Neural progenitor cell (in vitro differentiated cells): ENCODE measurements around the gene NEMP1. TPM values are rescaled to one million over a fixed set of nuclear protein-coding genes. Genes with fewer than 3 reads are reported as not detected.
"Not testable (repeated sequence)": the region's sequence is repeated elsewhere in the genome, so short reads cannot be mapped to it uniquely, and the experiment has no call there.

Experiments used
- DNase-seq: peaks from one replicate; pipeline ENCODE4 v3.0.0-alpha.2; 2016; ENCODE audit warnings: low spot score
- H2AFZ ChIP-seq: fragments of 200-600 bp; sonication (generic); replicated peaks from 2 replicates; pipeline ENCODE4 v1.6.1; 2016; ENCODE audit warnings: antibody characterized with exemption
- H3F3A ChIP-seq: fragments of 200-600 bp; sonication (generic); 2 replicates; pipeline ENCODE4 v1.6.1; 2016; ENCODE audit warnings: antibody characterized with exemption, low read depth
- H3K27ac ChIP-seq: fragments of 200-600 bp; sonication (generic); 2 replicates; pipeline ENCODE4 v1.5.1; 2016; ENCODE audit warnings: mild to moderate bottlenecking
- H3K27me3 ChIP-seq: fragments of 200-600 bp; sonication (generic); 2 replicates; pipeline ENCODE4 v1.6.1; 2016; ENCODE audit warnings: mild to moderate bottlenecking, moderate library complexity
- H3K36me3 ChIP-seq: fragments of 200-600 bp; sonication (generic); 2 replicates; pipeline ENCODE4 v1.5.1; 2016
- H3K4me1 ChIP-seq: fragments of 200-600 bp; sonication (generic); 2 replicates; pipeline ENCODE4 v1.6.1; 2016; ENCODE audit warnings: mixed run types
- H3K4me2 ChIP-seq: fragments of 200-600 bp; sonication (generic); 2 replicates; pipeline ENCODE4 v1.6.1; 2016
- H3K4me3 ChIP-seq: fragments of 200-600 bp; sonication (generic); 2 replicates; pipeline ENCODE4 v1.5.1; 2016
- H3K79me2 ChIP-seq: fragments of 200-600 bp; sonication (generic); 2 replicates; pipeline ENCODE4 v1.6.1; 2016; ENCODE audit warnings: low read depth
- H3K9ac ChIP-seq: fragments of 200-600 bp; sonication (generic); 2 replicates; pipeline ENCODE4 v1.6.1; 2016
- H3K9me3 ChIP-seq: fragments of 200-600 bp; sonication (generic); 2 replicates; pipeline ENCODE4 v1.5.1; 2016; ENCODE audit warnings: low read depth
- H4K20me1 ChIP-seq: fragments of 200-600 bp; sonication (generic); 2 replicates; pipeline ENCODE4 v1.6.1; 2016; ENCODE audit warnings: low read depth
- H3K27ac Mint-ChIP-seq: 3 replicates; pipeline ENCODE4 v1.8.0; 2021; ENCODE audit warnings: mixed read lengths
- H3K27me3 Mint-ChIP-seq: 2 replicates; pipeline ENCODE4 v1.8.0; 2022; ENCODE audit warnings: low read depth, mild to moderate bottlenecking, inconsistent platforms, moderate library complexity, mixed read lengths; ENCODE audit not compliant: insufficient read depth
- H3K36me3 Mint-ChIP-seq: 3 replicates; pipeline ENCODE4 v1.8.0; 2021; ENCODE audit warnings: mixed read lengths
- H3K4me1 Mint-ChIP-seq: 3 replicates; pipeline ENCODE4 v1.8.0; 2021; ENCODE audit warnings: mixed read lengths
- H3K4me3 Mint-ChIP-seq: 3 replicates; pipeline ENCODE4 v1.8.0; 2021; ENCODE audit warnings: mild to moderate bottlenecking, moderate library complexity, mixed read lengths
- H3K9me3 Mint-ChIP-seq: 3 replicates; pipeline ENCODE4 v1.8.0; 2020; ENCODE audit warnings: mixed read lengths
- EZH2 ChIP-seq: fragments of 200-600 bp; sonication (generic); IDR thresholded peaks from 2 replicates; pipeline ENCODE4 v1.6.1; 2017; ENCODE audit warnings: antibody characterized with exemption, mild to moderate bottlenecking, moderate library complexity
- EZH2phosphoT487 ChIP-seq: fragments of 200-600 bp; sonication (generic); IDR thresholded peaks from 2 replicates; pipeline ENCODE4 v1.6.1; 2017; ENCODE audit warnings: antibody characterized with exemption
- total RNA-seq: library from RNA; depleted of rRNA; stranded (reverse); fragments of >200 nt; gene quantifications from 2 replicates; pipeline ENCODE4 v1.2.3, GENCODE V29; 2015; ENCODE audit warnings: low replicate concordance
- TF ChIP-seq, protein P1 (sequence below): fragments of 200-600 bp; sonication (generic); IDR thresholded peaks from 2 replicates; pipeline ENCODE4 v1.5.1; 2017; ENCODE audit warnings: antibody characterized with exemption, mild to moderate bottlenecking

The NEMP1 gene
- total RNA-seq, 1 donor from 2014 or later = 72.0 TPM

- H3K4me1 Mint-ChIP-seq = peaks cover 9% of the 10 kb centered on the region
- peaks cover 9% of the 10 kb centered on the region for H3K27me3 Mint-ChIP-seq
- Histone ChIP-seq H3K4me2 (no peak overlapping the region), H3K79me2 (no peaks in the 10 kb centered on the region), H2AFZ (peak overlapping the region; percentile 60), H3K9ac (no peak overlapping the region), H3K4me3 (no peak overlapping the region), H3K27ac (no peak overlapping the region), H3K4me1 (peaks cover 13% of the 10 kb centered on the region), H3K27me3 (no peaks in the 10 kb centered on the region), H4K20me1 (no peaks in the 10 kb centered on the region), H3K36me3 (no peaks in the 10 kb centered on the region), H3F3A (peaks cover 7% of the 10 kb centered on the region), H3K9me3 (no peaks in the 10 kb centered on the region)
- no peak for DNase-seq
- H3K9me3 Mint-ChIP-seq = no peaks in the 10 kb centered on the region
- no peak overlapping the region for H3K27ac Mint-ChIP-seq
- no peaks in the 10 kb centered on the region for H3K36me3 Mint-ChIP-seq
- TF ChIP-seq EZH2 = no peak
- no peak for TF ChIP-seq EZH2phosphoT487
- TF ChIP-seq, protein P1, sequence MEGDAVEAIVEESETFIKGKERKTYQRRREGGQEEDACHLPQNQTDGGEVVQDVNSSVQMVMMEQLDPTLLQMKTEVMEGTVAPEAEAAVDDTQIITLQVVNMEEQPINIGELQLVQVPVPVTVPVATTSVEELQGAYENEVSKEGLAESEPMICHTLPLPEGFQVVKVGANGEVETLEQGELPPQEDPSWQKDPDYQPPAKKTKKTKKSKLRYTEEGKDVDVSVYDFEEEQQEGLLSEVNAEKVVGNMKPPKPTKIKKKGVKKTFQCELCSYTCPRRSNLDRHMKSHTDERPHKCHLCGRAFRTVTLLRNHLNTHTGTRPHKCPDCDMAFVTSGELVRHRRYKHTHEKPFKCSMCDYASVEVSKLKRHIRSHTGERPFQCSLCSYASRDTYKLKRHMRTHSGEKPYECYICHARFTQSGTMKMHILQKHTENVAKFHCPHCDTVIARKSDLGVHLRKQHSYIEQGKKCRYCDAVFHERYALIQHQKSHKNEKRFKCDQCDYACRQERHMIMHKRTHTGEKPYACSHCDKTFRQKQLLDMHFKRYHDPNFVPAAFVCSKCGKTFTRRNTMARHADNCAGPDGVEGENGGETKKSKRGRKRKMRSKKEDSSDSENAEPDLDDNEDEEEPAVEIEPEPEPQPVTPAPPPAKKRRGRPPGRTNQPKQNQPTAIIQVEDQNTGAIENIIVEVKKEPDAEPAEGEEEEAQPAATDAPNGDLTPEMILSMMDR = no peak
- H3K4me3 Mint-ChIP-seq = no peak overlapping the region
Observed at GRCh38 chr12:57027805-57028153, 50.8 kb downstream of the NEMP1 start.

DNA sequence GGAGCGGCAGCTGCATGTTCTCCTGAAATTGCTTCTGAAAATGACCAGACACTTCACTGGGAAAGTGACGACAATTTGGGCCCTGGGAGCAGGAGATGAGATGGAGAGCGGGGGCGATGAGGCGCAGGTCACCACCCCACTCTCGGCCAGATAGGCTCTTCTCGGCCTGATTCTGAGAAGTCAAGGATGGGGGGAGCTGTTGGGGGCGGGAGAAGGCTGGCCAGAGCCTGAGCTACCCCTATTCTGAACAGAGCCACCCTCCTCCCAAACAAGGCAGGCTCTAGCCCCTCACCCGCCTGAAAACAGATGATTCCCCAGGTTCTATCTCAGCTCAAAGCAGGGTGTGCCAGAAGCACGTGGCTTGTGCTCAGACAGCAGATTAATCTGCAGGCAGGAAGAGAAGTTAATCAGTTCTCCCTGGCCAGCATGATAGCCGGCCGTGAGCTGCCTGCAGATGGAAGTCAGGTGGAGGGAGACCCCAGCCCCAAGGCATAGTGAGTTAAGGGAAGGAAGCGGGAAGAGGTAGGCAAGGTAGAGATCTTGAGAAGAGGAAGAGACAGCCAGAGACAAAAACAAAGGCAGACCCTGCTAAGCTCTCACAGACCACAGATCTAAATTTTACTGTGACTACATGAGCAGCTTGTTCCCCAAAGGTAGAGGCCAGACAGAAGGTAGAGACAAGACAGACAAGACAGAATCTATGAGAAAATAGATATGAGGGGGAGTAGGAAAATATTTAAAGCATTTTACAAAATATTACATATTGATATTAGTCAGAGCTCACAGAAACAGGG lies 51.4 kb downstream of the NEMP1 start:
- H3K79me2 ChIP-seq = no peaks in the 10 kb centered on the region
- H3K9me3 ChIP-seq = no peaks in the 10 kb centered on the region
- H3K36me3 ChIP-seq = no peaks in the 10 kb centered on the region
- Mint-ChIP-seq H3K4me3 (no peak overlapping the region), H3K36me3 (no peaks in the 10 kb centered on the region), H3K4me1 (peaks cover 9% of the 10 kb centered on the region), H3K27me3 (peaks cover 12% of the 10 kb centered on the region), H3K9me3 (no peaks in the 10 kb centered on the region), H3K27ac (no peak overlapping the region)
- H3K27ac ChIP-seq = no peak overlapping the region
- no peak overlapping the region for H3K4me2 ChIP-seq
- H3K4me3 ChIP-seq = no peak overlapping the region
- H3F3A ChIP-seq = peaks cover 7% of the 10 kb centered on the region
- DNase-seq = no peak
- peaks cover 13% of the 10 kb centered on the region for H3K4me1 ChIP-seq
- no peak overlapping the region for H3K9ac ChIP-seq
- no peaks in the 10 kb centered on the region for H3K27me3 ChIP-seq
- TF ChIP-seq, protein P1 = no peak
- TF ChIP-seq EZH2phosphoT487 = no peak
- TF ChIP-seq EZH2 = no peak
- H2AFZ ChIP-seq = peak overlapping the region; percentile 60
- H4K20me1 ChIP-seq = no peaks in the 10 kb centered on the region

- H3K4me1 Mint-ChIP-seq = peaks cover 7% of the 10 kb centered on the region
- peaks cover 6% of the 10 kb centered on the region for H3K4me1 ChIP-seq
- H3K27ac ChIP-seq = no peak overlapping the region
- H3K9ac ChIP-seq = no peak overlapping the region
- peaks cover 11% of the 10 kb centered on the region for H3K27me3 Mint-ChIP-seq
- no peak overlapping the region for H2AFZ ChIP-seq
- H3F3A ChIP-seq = no peaks in the 10 kb centered on the region
- H3K9me3 Mint-ChIP-seq = no peaks in the 10 kb centered on the region
- H4K20me1 ChIP-seq = no peaks in the 10 kb centered on the region
- no peaks in the 10 kb centered on the region for H3K36me3 ChIP-seq
- H3K79me2 ChIP-seq = no peaks in the 10 kb centered on the region
- no peaks in the 10 kb centered on the region for H3K9me3 ChIP-seq
- H3K36me3 Mint-ChIP-seq = no peaks in the 10 kb centered on the region
- TF ChIP-seq EZH2 (no peak), EZH2phosphoT487 (no peak)
- H3K27me3 ChIP-seq = no peaks in the 10 kb centered on the region
- no peak overlapping the region for H3K27ac Mint-ChIP-seq
- no peak for DNase-seq
- no peak overlapping the region for H3K4me3 ChIP-seq
- H3K4me2 ChIP-seq = no peak overlapping the region
- H3K4me3 Mint-ChIP-seq = no peak overlapping the region
Observed at GRCh38 chr12:57025196-57025595, 53.4 kb downstream of the NEMP1 start.

- not testable (repeated sequence) for H3F3A ChIP-seq, DNase-seq, H3K36me3 Mint-ChIP-seq, H3K27ac Mint-ChIP-seq, H3K4me2 ChIP-seq, H3K9ac ChIP-seq, H3K36me3 ChIP-seq, H3K4me3 ChIP-seq, H4K20me1 ChIP-seq, H3K9me3 Mint-ChIP-seq, H3K27me3 ChIP-seq, H3K27ac ChIP-seq, H3K9me3 ChIP-seq, H2AFZ ChIP-seq, H3K4me1 Mint-ChIP-seq, H3K4me3 Mint-ChIP-seq, H3K79me2 ChIP-seq
- peaks cover 15% of the 10 kb centered on the region for H3K4me1 ChIP-seq
- H3K27me3 Mint-ChIP-seq = peaks cover 14% of the 10 kb centered on the region
Observed at GRCh38 chr12:57022324-57022723, 56.3 kb downstream of the NEMP1 start.
